Erythroblast (primary cell): ENCODE measurements around the gene GAREM1.

Source experiments
- GATA1 ChIP-seq: IDR thresholded peaks from 2 replicates; pipeline ENCODE4 v1.6.1; 2011; ENCODE audit warnings: low read depth, mild to moderate bottlenecking, control low read depth, low read length, moderate library complexity
- POLR2A ChIP-seq: IDR thresholded peaks from 2 replicates; pipeline ENCODE4 v1.6.1; 2011; ENCODE audit warnings: mild to moderate bottlenecking, low read length

DNA sequence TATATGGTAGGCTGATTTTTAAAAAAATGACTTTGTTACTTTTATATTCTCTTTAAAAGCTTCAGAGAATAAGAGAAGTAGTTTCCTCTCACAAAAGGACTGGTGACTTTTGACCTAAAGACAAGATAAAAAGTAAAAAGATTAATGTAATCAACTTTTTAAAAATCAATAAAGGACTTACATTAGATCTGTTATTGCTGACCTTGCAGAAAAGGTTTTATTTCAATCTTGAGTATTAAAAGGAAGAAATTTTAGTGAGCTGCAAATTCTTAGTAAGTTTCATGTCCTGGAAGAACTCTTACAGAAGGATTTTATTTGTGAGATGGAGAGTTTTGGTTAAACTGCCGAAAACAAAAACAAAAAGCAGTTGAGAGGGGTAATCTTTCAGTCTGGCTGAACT lies 2.2 kb upstream of the GAREM1 start:
- TF ChIP-seq POLR2A: no peak
- TF ChIP-seq GATA1: no peak
